HepG2 (cell line): Measurements from ENCODE around the gene MEGF11. TPM values are rescaled to one million over a fixed set of nuclear protein-coding genes. Genes with fewer than 3 reads are reported as not detected.
A peak's percentile ranks its signal among the peaks of the same experiment; 100 is the strongest.

Experiments used
- ATAC-seq: fragments of 200-7000 bp; cut with Tn5 transposase; 3 replicates; pipeline ENCODE4 v1.9.1; 2020; ENCODE audit warnings: mild to moderate bottlenecking, moderate library complexity
- BruUV-seq: library from RNA; stranded (reverse); fragments of 400-500 nt; replicated peaks from 2 replicates; lab custom pipeline; 2021; lab: Mats Ljungman, UMichigan
- CTCF ChIA-PET: fragments of 300-600 bp; formaldehyde crosslinking; extraction: SDS; loops from one replicate; lab custom pipeline; 2021; ENCODE audit warnings: low total read pairs, inconsistent platforms, low intra/inter-chr PET ratio; lab: Yijun Ruan, JAX
- POLR2A ChIA-PET: fragments of 350-600 bp; sonication (Branson Sonifier 250); formaldehyde crosslinking; loops from one replicate; lab custom pipeline; 2020; ENCODE audit warnings: antibody characterized with exemption, inconsistent platforms; lab: Yijun Ruan, JAX
- DNase-seq: peaks from one replicate; pipeline ENCODE4 v3.0.0-alpha.2; 2015; ENCODE audit warnings: low spot score
- FAIRE-seq: peaks from 3 replicates; lab custom pipeline; 2011; peaks lifted over from hg19 to GRCh38; lab: Jason Lieb, UNC
- H2AFZ ChIP-seq: one replicate; pipeline ENCODE4 v1.6.1; 2011; ENCODE audit warnings: low read length, inconsistent platforms
- H3K27ac ChIP-seq: fragments of 300-600 bp; 3 replicates; pipeline ENCODE4 v1.8.0; 2011; ENCODE audit warnings: mixed run types, mild to moderate bottlenecking, mixed read lengths, low read length, inconsistent platforms; ENCODE audit not compliant: insufficient read depth; ENCODE audit errors: extremely low read length
- H3K27me3 ChIP-seq, 2 experiments: fragments of 200-600 bp in 1 of 2; 2 replicates in 1 of 2; 3 replicates in 1 of 2; pipeline versions ENCODE4 v1.6.0 to v1.8.0; 2011; ENCODE audit warnings: low read length in 2 of 2, mild to moderate bottlenecking in 2 of 2, moderate library complexity in 2 of 2, inconsistent platforms in 1 of 2; ENCODE audit not compliant: insufficient read depth in 2 of 2, control insufficient read depth in 1 of 2
- H3K36me3 ChIP-seq, 2 experiments: fragments of 200-600 bp in 1 of 2; replicated peaks in 1 of 2; 2 replicates in 1 of 2; 3 replicates in 1 of 2; pipeline versions ENCODE4 v1.5.1 to v1.8.0; 2011; ENCODE audit warnings: low read length in 2 of 2, inconsistent platforms in 1 of 2; ENCODE audit not compliant: insufficient read depth in 2 of 2, control insufficient read depth in 1 of 2
- H3K4me1 ChIP-seq: 2 replicates; pipeline ENCODE4 v1.5.1; 2012; ENCODE audit warnings: low read length, inconsistent platforms; ENCODE audit not compliant: insufficient read depth
- H3K4me2 ChIP-seq: 2 replicates; pipeline ENCODE4 v1.6.0; 2011; ENCODE audit warnings: low read depth, low read length, inconsistent platforms
- H3K4me3 ChIP-seq, 3 experiments: fragments of 200-600 bp in 1 of 3; sonication (generic), shearing (Covaris generic) in 1 of 3; replicated peaks in 1 of 3; 2 replicates each; pipeline ENCODE4 v1.5.1; 2011 to 2016; ENCODE audit warnings: low read length in 3 of 3, inconsistent platforms in 2 of 3, low read depth in 2 of 3, mild to moderate bottlenecking in 2 of 3, control low read depth in 1 of 3, mixed read lengths in 1 of 3; ENCODE audit not compliant: insufficient read depth in 1 of 3
- H3K79me2 ChIP-seq: one replicate; pipeline ENCODE4 v1.6.1; 2011; ENCODE audit warnings: low read length, inconsistent platforms; ENCODE audit not compliant: insufficient read depth
- H3K9ac ChIP-seq: 2 replicates; pipeline ENCODE4 v1.6.0; 2011; ENCODE audit warnings: mild to moderate bottlenecking, low read depth, low read length, inconsistent platforms; ENCODE audit not compliant: insufficient read depth
- H3K9me3 ChIP-seq: 2 replicates; pipeline ENCODE4 v1.5.1; 2012; ENCODE audit warnings: mild to moderate bottlenecking, low read length
- H4K20me1 ChIP-seq: 2 replicates; pipeline ENCODE4 v1.6.0; 2011; ENCODE audit warnings: inconsistent platforms, mild to moderate bottlenecking, low read length, moderate library complexity; ENCODE audit not compliant: insufficient read depth
- AHR ChIP-seq: IDR thresholded peaks from 2 replicates; pipeline ENCODE4 v1.6.1; 2018; ENCODE audit warnings: missing genetic modification reagents, missing compliant biosample characterization
- JUND ChIP-seq: sonication (generic); formaldehyde crosslinking; IDR thresholded peaks from 2 replicates; pipeline ENCODE4 v1.8.0; 2022; ENCODE audit warnings: mild to moderate bottlenecking, missing genetic modification reagents
- KLF15 ChIP-seq: sonication (generic); formaldehyde crosslinking; IDR thresholded peaks from 2 replicates; pipeline ENCODE4 v1.8.1; 2023; ENCODE audit warnings: borderline replicate concordance, mild to moderate bottlenecking, inconsistent platforms, missing genetic modification reagents, mixed read lengths
- KLF6 ChIP-seq: IDR thresholded peaks from 2 replicates; pipeline ENCODE4 v1.8.0; 2016; ENCODE audit warnings: missing biosample characterization, missing genetic modification reagents
- PATZ1 ChIP-seq: sonication (generic); formaldehyde crosslinking; IDR thresholded peaks from 2 replicates; pipeline ENCODE4 v1.4.0; 2020; ENCODE audit warnings: missing genetic modification reagents
- RARG ChIP-seq: sonication (generic); formaldehyde crosslinking; IDR thresholded peaks from 2 replicates; pipeline ENCODE4 v1.4.0; 2020; ENCODE audit warnings: low read depth, mild to moderate bottlenecking, missing genetic modification reagents
- REST ChIP-seq, 2 experiments: IDR thresholded peaks; 2 replicates each; pipeline ENCODE4 v1.6.1; 2011 to 2012; ENCODE audit warnings: low read length in 2 of 2, borderline replicate concordance in 1 of 2, low read depth in 1 of 2, mild to moderate bottlenecking in 1 of 2, moderate library complexity in 1 of 2
- SALL2 ChIP-seq: sonication (generic); formaldehyde crosslinking; IDR thresholded peaks from 2 replicates; pipeline ENCODE4 v1.8.1; 2023; ENCODE audit warnings: mild to moderate bottlenecking, missing genetic modification reagents, inconsistent platforms
- ZBTB42 ChIP-seq: sonication (generic); formaldehyde crosslinking; IDR thresholded peaks from 2 replicates; pipeline ENCODE4 v1.5.0; 2020; ENCODE audit warnings: mild to moderate bottlenecking, missing genetic modification reagents
- ZNF776 ChIP-seq: sonication (generic); formaldehyde crosslinking; IDR thresholded peaks from 2 replicates; pipeline ENCODE4 v1.4.0; 2020; ENCODE audit warnings: mild to moderate bottlenecking, missing genetic modification reagents
- WGBS: methylation state at CpG from one replicate; pipeline ENCODE4 v1.1.6; 2017; ENCODE audit warnings: low lambda C conversion rate; 5-methylcytosine and 5-hydroxymethylcytosine counted together
- in situ Hi-C: cut with HindIII; loops from 2 replicates; pipeline ENCODE4 v1.10.0; 2017; ENCODE audit warnings: low pct_unique_long_range_greater_than_20kb; ENCODE audit not compliant: extremely low pct_ligation_motif_present
- intact Hi-C: fragments of 100-400 bp; cut with micrococcal nuclease; formaldehyde crosslinking; loops from one replicate; pipeline ENCODE4 v1.10.0; 2022; ENCODE audit not compliant: unreplicated experiment
- polyA plus RNA-seq, 8 experiments: library from polyadenylated mRNA; depleted of rRNA in 3 of 8; stranded (reverse) in 7 of 8; unstranded in 1 of 8; fragments of >200 nt; fragmentation: Illumina TruSeq in 4 of 8; extraction: Trizol in 4 of 8; gene quantifications; 2 replicates each; pipeline versions ENCODE4 v1.2.1 to v1.2.3, GENCODE V29; 2011 to 2016; ENCODE audit warnings: low read depth in 4 of 8, missing spikeins in 1 of 8, mixed read lengths in 1 of 8; ENCODE audit not compliant: insufficient read depth in 1 of 8
- total RNA-seq, 5 experiments: library from RNA; depleted of rRNA; stranded (reverse); fragments of >200 nt; fragmentation: Illumina TruSeq; extraction: Trizol; gene quantifications; 2 replicates each; pipeline ENCODE4 v1.2.3, GENCODE V29; 2016; ENCODE audit warnings: low read depth in 1 of 5
- TF ChIP-seq, protein P1 (sequence below): sonication (generic); formaldehyde crosslinking; IDR thresholded peaks from 2 replicates; pipeline ENCODE4 v1.9.0; 2021; ENCODE audit warnings: missing genetic modification reagents, mild to moderate bottlenecking, borderline replicate concordance

Gene MEGF11
- total and polyA plus RNA-seq, 2 of the 13 experiments (the other 11 are each of a cell fraction or from before 2014, with no cell fraction given) = not detected

DNA sequence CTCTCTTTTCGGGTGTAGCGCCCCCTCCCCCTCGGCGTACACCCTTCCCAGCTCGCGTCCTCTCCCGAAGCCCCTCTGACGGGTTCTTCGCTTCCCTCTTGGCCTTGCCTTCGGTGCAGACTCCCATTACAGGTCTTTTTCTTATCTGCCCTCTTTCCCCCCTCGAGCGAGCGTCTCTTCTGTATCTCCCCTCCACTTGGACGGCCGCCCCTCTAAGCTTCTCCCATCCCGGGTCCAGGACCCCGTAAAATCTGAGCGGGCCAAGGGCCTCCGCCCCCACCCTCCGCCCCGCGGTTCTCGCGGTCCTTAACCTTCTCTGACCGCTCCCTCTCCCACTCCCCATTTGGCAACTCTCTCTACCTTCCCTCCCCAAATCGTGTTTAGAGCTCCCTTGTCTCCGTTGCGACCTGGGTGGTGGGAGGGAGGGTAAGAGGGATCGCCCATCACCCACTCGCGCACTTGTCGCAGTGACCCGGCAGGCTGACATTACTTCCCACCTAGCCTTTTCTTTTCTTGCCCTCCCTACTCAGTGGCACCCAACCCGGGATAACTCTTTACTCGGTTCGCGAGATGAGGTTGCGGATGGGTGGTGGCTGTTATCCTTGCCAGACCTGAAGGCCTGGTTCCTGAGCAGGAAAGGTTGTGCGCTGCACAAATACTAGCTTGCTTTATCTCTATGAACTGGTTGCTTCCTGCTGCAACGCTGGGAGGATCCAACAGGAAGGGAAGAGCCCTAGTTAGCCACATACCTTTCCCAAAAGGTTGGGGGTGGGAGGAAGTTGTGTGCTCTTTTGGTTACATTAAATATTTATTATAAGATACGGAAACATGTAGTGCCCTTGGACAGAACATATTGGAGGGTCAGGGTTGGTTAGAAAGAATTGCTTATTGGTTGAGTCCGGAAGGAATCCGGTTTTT, 383.3 kb downstream of the MEGF11 start (continued):
- TF ChIP-seq, protein P1, sequence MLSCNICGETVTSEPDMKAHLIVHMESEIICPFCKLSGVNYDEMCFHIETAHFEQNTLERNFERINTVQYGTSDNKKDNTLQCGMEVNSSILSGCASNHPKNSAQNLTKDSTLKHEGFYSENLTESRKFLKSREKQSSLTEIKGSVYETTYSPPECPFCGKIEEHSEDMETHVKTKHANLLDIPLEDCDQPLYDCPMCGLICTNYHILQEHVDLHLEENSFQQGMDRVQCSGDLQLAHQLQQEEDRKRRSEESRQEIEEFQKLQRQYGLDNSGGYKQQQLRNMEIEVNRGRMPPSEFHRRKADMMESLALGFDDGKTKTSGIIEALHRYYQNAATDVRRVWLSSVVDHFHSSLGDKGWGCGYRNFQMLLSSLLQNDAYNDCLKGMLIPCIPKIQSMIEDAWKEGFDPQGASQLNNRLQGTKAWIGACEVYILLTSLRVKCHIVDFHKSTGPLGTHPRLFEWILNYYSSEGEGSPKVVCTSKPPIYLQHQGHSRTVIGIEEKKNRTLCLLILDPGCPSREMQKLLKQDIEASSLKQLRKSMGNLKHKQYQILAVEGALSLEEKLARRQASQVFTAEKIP = no peak
- no peak for TF ChIP-seq KLF15

DNA sequence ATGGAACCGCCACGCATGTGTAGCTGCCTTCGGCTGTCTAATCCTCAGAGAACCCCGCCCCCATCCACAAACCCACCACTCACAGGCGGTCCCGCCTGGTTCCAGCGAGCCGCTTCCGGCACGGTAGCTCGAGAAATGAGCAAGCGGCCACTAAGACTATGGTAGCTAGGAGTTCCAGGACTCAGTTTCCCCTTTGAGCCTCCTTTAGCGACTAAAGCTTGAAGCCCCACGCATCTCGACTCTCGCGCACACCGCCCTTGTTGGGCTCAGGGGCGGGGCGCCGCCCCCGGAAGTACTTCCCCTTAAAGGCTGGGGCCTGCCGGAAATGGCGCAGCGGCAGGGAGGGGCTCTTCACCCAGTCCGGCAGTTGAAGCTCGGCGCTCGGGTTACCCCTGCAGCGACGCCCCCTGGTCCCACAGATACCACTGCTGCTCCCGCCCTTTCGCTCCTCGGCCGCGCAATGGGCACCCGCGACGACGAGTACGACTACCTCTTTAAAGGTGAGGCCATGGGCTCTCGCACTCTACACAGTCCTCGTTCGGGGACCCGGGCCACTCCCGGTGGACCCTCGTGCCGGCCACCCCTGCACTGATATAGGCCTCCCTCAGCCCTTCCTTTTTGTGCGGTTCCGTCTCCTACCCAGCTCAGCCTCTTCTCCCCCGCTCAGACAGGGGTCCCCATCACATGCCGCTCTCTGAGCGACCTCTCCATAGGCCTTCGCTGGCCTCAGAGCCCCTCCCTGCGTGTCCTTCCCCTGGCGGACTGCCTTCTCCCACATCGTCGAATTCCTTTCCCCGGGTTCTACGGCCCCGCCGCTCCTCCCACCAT, 384.2 kb downstream of the MEGF11 start, which contains the start of gene RAB11A:
TSS of gene RAB11A (plus strand) at position 366 of the 828 bp plus-strand sequence. CDS start at position 461, 95 bp downstream.
- 1% methylated on average over 41 of the region's 62 CpGs for WGBS
- peak; percentile 95 for ATAC-seq
- H2AFZ ChIP-seq = peak within 1 kb of the TSS; percentile 73
- H3K9ac ChIP-seq = peak within 1 kb of the TSS; percentile 90
- no peak for FAIRE-seq
- peaks cover 24% of the 10 kb centered on the region for H4K20me1 ChIP-seq
- peak within 1 kb of the TSS; percentile 68 to 97 (median 88) for H3K4me3 ChIP-seq
- intact Hi-C loops = loop anchor here (1.0 kb wide), 1 partner anchor 258 kb away; the partner anchor contains the start of gene INTS14
- H3K27me3 ChIP-seq = no peaks in the 10 kb centered on the region; a peak in 1 of 5 replicates
- DNase-seq = peak; percentile 93
- H3K79me2 ChIP-seq = peaks cover 49% of the 10 kb centered on the region
- H3K4me2 ChIP-seq = peak within 1 kb of the TSS; percentile 69
- peaks cover 47% of the 10 kb centered on the region for H3K4me1 ChIP-seq
- no TSS peak for BruUV-seq
- H3K27ac ChIP-seq = peak within 1 kb of the TSS; percentile 87
- H3K36me3 ChIP-seq = 0 out of 5 replicates have a peak, but pooled peaks cover 0 to 1% of the 10 kb centered on the region in 2 experiments
- in situ Hi-C loops = loop anchor here (25.0 kb wide), 1 partner anchor 232 kb away; no protein-coding TSS in a partner anchor
- ChIA-PET CTCF (interaction anchor here (1.6 kb wide), 1 partner anchor 258 kb away, joined by 3 read pairs; the partner anchor contains the start of gene INTS14), POLR2A (interaction anchor here (0.8 to 4.2 kb wide), 14 partner anchors 9 to 636 kb away, joined by 3 to 34 read pairs (median 4); partner anchors contain the start of genes INTS14 and ZWILCH)
- H3K9me3 ChIP-seq = no peaks in the 10 kb centered on the region
- peak; percentile 74; the same call in 1 of the 2 replicates for TF ChIP-seq KLF6 (CRISPR knock-in tag)
- peak; percentile 82; the same call in 1 of the 2 replicates for TF ChIP-seq AHR (CRISPR knock-in tag)
- TF ChIP-seq PATZ1 (CRISPR knock-in tag) = peak; percentile 93
- TF ChIP-seq ZNF776 = peak; percentile 92
- TF ChIP-seq REST (IDR thresholded peaks at IDR 0.05; ENCODE audit: borderline replicate concordance in 1 of 2, low read depth in 1 of 2, low read length in 2 of 2) = peak in 1 of 2 experiments; percentile 9; a peak in 1 of 4 replicates
- peak; percentile 11; the same call in 1 of the 2 replicates for TF ChIP-seq ZBTB42 (CRISPR knock-in tag)
- TF ChIP-seq RARG (CRISPR knock-in tag) = no peak
- peak; percentile 92 for TF ChIP-seq SALL2 (CRISPR knock-in tag)
- no peak; the same call in 1 of the 2 replicates for TF ChIP-seq JUND (CRISPR knock-in tag)
